Endodermal cell (in vitro differentiated cells): Measurements from ENCODE around the gene HADHA. TPM values are rescaled to one million over a fixed set of nuclear protein-coding genes. Genes with fewer than 3 reads are reported as not detected.

ENCODE experiments used
- DNase-seq: peaks from one replicate; pipeline ENCODE4 v3.0.0-alpha.2; 2017
- H3K27ac ChIP-seq: 2 replicates; pipeline ENCODE4 v1.5.1; 2013; ENCODE audit warnings: mild to moderate bottlenecking, low read depth, low read length, moderate library complexity
- H3K27me3 ChIP-seq: 2 replicates; pipeline ENCODE4 v1.6.1; 2013; ENCODE audit warnings: mild to moderate bottlenecking, low read length, moderate library complexity; ENCODE audit not compliant: insufficient read depth, control insufficient read depth, poor library complexity, severe bottlenecking
- H3K36me3 ChIP-seq: 2 replicates; pipeline ENCODE4 v1.7.0; 2013; ENCODE audit warnings: mild to moderate bottlenecking, low read length, moderate library complexity; ENCODE audit not compliant: control insufficient read depth, insufficient read depth
- H3K4me1 ChIP-seq: one replicate; pipeline ENCODE4 v1.7.0; 2013; ENCODE audit warnings: low read length; ENCODE audit not compliant: control insufficient read depth, insufficient read depth
- H3K4me3 ChIP-seq: 2 replicates; pipeline ENCODE4 v1.5.1; 2013; ENCODE audit warnings: mild to moderate bottlenecking, low read length, moderate library complexity
- H3K9ac ChIP-seq: 2 replicates; pipeline ENCODE4 v1.6.1; 2013; ENCODE audit warnings: mild to moderate bottlenecking, low read length, moderate library complexity; ENCODE audit not compliant: poor library complexity, severe bottlenecking; ENCODE audit errors: extremely low read depth
- H3K9me3 ChIP-seq: 2 replicates; pipeline ENCODE4 v1.6.1; 2013; ENCODE audit warnings: mild to moderate bottlenecking, low read length, moderate library complexity; ENCODE audit not compliant: control insufficient read depth
- H3K27ac Mint-ChIP-seq: 2 replicates; pipeline ENCODE4 v1.8.0; 2020; ENCODE audit warnings: mixed read lengths
- H3K27me3 Mint-ChIP-seq: 2 replicates; pipeline ENCODE4 v1.8.0; 2021; ENCODE audit warnings: mild to moderate bottlenecking, mixed read lengths; ENCODE audit not compliant: insufficient read depth
- H3K36me3 Mint-ChIP-seq: 2 replicates; pipeline ENCODE4 v1.8.0; 2020; ENCODE audit warnings: low read depth, mixed read lengths
- H3K4me1 Mint-ChIP-seq: 2 replicates; pipeline ENCODE4 v1.8.0; 2020; ENCODE audit warnings: mixed read lengths
- H3K4me3 Mint-ChIP-seq: 2 replicates; pipeline ENCODE4 v1.8.0; 2020; ENCODE audit warnings: mild to moderate bottlenecking, moderate library complexity, mixed read lengths
- H3K9me3 Mint-ChIP-seq: 2 replicates; pipeline ENCODE4 v1.8.0; 2020; ENCODE audit warnings: mild to moderate bottlenecking, mixed read lengths
- WGBS, 2 experiments: methylation state at CpG; one replicate each; pipeline versions ENCODE4 v1.1.5 to v1.1.7; 2013; ENCODE audit warnings: missing lambda C conversion rate in 2 of 2, mixed read lengths in 1 of 2; ENCODE audit not compliant: insufficient coverage in 1 of 2, insufficient read length in 1 of 2; 5-methylcytosine and 5-hydroxymethylcytosine counted together
- total RNA-seq, 2 donors: library from RNA; stranded (reverse); fragmentation: NEBNext Ultra II Directional in 1 of 2; extraction: Animal tissue kit (Norgen Biotek cat#: 25700) in 1 of 2; gene quantifications; 2 replicates in 1 of 2; 3 replicates in 1 of 2; pipeline ENCODE4 v1.2.1, GENCODE V29; 2021
- TF ChIP-seq, protein P1 (sequence below): fragments of 200-600 bp; sonication (generic); conservative IDR thresholded peaks from 2 replicates; pipeline ENCODE4 v1.5.0; 2021; ENCODE audit warnings: antibody characterized with exemption, mild to moderate bottlenecking

The HADHA gene
- total RNA-seq, 2 donors from 2014 or later, result 83.8 to 86.7 TPM

DNA sequence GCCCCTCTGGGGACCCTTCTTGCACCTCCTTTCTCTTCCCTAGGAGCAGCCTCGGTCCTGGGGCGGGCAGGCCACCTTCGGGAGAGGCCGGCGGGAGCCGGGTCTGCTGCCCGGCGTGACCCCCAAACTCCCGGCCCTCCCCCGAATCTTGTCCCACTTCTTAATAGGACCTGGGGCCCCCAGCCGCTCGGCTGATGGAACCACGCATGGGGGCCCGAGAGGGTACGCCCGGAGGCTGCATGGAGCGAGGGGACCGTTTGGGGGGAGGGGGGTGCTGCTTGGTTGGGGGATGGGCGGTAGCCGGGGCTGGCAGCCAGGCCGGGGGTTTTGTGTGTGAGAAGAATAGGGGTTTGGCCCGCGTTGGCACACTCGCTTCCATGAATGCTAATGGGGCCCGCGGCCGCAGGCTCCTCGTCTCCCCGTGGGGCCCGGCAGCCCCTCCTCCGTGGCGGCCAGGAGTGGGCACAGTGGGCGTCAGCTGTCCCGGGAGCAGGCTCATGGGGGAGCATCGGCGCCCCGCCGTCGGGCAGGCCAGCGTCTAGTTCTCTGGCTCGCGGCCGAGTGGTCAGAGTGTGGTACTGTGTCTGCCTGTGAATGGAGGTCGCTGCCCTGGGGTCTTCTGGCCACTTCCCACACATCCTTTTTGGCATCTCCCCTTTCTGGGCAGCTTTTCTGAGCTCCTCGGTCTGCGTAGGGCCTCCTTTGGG, 70.5 kb downstream of the HADHA start:
- peak; percentile 73 for DNase-seq
- no peak overlapping the region for H3K27ac Mint-ChIP-seq
- no peaks in the 10 kb centered on the region for H3K4me1 ChIP-seq
- H3K9me3 ChIP-seq, result no peaks in the 10 kb centered on the region
- peaks cover 49% of the 10 kb centered on the region for H3K27me3 Mint-ChIP-seq
- whole genome bisulfite sequencing, 2 experiments, result 22 to 29% methylated on average over 15 to 46 of the region's 46 CpGs
- no peaks in the 10 kb centered on the region for H3K36me3 ChIP-seq
- H3K4me1 Mint-ChIP-seq, result peaks cover 3% of the 10 kb centered on the region
- peak overlapping the region; percentile 48 for H3K4me3 Mint-ChIP-seq
- H3K27ac ChIP-seq, result peak overlapping the region; percentile 24
- TF ChIP-seq, protein P1, sequence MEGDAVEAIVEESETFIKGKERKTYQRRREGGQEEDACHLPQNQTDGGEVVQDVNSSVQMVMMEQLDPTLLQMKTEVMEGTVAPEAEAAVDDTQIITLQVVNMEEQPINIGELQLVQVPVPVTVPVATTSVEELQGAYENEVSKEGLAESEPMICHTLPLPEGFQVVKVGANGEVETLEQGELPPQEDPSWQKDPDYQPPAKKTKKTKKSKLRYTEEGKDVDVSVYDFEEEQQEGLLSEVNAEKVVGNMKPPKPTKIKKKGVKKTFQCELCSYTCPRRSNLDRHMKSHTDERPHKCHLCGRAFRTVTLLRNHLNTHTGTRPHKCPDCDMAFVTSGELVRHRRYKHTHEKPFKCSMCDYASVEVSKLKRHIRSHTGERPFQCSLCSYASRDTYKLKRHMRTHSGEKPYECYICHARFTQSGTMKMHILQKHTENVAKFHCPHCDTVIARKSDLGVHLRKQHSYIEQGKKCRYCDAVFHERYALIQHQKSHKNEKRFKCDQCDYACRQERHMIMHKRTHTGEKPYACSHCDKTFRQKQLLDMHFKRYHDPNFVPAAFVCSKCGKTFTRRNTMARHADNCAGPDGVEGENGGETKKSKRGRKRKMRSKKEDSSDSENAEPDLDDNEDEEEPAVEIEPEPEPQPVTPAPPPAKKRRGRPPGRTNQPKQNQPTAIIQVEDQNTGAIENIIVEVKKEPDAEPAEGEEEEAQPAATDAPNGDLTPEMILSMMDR, result peak; percentile 22
- H3K4me3 ChIP-seq, result peak overlapping the region; percentile 73
- H3K9me3 Mint-ChIP-seq, result peaks cover 2% of the 10 kb centered on the region
- H3K27me3 ChIP-seq, result peaks cover 20% of the 10 kb centered on the region
- no peak overlapping the region for H3K9ac ChIP-seq
- H3K36me3 Mint-ChIP-seq, result no peaks in the 10 kb centered on the region

DNA sequence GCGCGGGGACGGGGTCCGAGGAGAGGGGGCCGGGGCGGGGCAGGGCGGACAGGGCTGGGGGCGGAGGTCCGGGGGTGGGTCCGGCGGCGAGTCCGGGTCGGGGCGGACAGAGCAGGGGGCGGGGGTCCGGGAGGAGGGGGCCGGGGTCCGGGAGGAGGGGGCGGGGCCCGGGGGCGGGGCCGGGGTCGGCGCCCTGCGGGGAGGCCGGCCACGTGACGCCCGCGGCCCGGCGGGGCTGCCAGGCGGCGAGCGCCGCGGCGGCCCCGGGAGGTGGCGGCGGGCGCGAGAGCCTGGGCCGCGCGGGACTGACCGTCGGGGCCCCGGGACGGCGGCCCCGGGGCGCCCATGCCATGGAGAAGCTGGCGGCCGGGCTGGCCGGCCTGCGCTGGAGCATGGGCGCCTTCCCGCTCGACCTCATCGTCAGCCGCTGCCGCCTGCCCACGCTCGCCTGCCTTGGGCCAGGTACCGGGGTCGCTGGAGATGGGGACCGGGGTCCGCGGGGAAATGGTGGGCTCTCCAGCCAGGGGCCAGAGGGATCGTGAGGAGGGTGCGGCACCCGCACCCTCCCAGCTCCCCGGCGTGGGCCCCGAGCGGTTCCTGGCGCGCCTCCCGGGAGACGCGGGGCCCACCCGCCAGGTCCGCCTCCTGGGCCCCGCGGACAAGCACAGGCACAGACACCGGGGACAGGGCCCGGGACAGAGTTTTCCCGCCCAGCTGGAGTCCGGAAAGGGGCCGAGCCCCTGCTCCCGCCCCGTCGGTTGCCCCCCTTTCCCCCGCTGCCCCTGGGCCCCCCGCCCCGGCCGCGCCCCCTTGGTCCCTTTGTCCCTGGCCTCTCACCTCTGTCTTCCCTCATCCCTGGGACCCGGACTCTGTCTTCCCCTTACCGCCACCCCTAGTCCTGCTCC, 71.3 kb downstream of the HADHA start, which contains the start of gene GAREM2:
Gene GAREM2, plus strand, starts transcription at position 218 of the 905 bp plus-strand sequence. Its CDS starts 133 bp downstream, at position 351.
- Histone ChIP-seq H3K9me3 (no peaks in the 10 kb centered on the region), H3K27ac (peak within 1 kb of the TSS; percentile 24), H3K4me1 (no peaks in the 10 kb centered on the region), H3K4me3 (peak within 1 kb of the TSS; percentile 73), H3K9ac (peak within 1 kb of the TSS; percentile 15), H3K36me3 (no peaks in the 10 kb centered on the region), H3K27me3 (peaks cover 20% of the 10 kb centered on the region)
- Mint-ChIP-seq H3K27me3 (peaks cover 49% of the 10 kb centered on the region), H3K9me3 (peaks cover 2% of the 10 kb centered on the region), H3K27ac (no peak within 1 kb of the TSS), H3K36me3 (no peaks in the 10 kb centered on the region), H3K4me3 (peak within 1 kb of the TSS; percentile 55), H3K4me1 (peaks cover 3% of the 10 kb centered on the region)
- peak; percentile 83 for DNase-seq
- TF ChIP-seq, protein P1, result no peak
- 0 to 1% methylated on average over 1 to 87 of the region's 102 CpGs for WGBS, 2 experiments

DNA sequence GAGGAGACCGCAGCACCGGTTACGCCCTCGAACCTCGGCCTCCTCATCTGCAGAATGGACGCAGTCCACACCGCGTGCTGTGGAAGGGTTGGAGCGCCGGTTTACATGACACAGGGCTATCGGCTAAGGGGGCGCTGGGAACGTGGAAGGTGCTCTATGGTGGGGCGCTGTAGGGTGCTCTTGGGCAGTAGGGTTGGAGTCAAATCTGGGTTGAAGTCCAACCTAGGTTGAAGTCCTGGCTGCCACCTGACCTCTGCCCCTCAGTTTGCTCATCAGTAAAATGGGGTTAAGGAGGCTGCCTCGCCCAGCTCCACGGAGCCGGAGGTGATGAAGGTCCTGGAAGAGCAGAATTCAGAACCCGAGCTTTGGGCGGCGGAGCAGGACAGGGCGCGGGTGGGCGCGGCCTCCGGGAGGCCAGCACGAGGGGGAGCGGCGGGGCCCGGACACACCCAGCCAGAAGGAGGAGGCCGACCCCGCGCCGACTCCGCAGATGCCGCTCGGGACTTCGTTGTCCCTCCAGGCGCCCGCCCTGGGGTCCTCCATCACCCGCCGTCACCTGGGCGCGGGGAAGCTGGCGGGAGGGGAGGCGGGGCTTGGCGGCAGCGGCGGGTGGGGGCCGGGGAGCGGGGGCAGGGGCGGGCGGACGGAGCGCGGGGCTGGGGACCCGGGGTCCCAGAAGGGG, 72.1 kb downstream of the HADHA start:
- DNase-seq, result peak; percentile 85

More for the DNA sequence above, 72.1 kb downstream of the HADHA start:
- Histone ChIP-seq H3K27ac (no peak overlapping the region), H3K36me3 (no peaks in the 10 kb centered on the region), H3K9ac (no peak overlapping the region), H3K4me1 (no peaks in the 10 kb centered on the region), H3K9me3 (no peaks in the 10 kb centered on the region), H3K27me3 (peaks cover 20% of the 10 kb centered on the region), H3K4me3 (no peak overlapping the region)
- Mint-ChIP-seq H3K27me3 (peaks cover 49% of the 10 kb centered on the region), H3K9me3 (peaks cover 2% of the 10 kb centered on the region), H3K36me3 (no peaks in the 10 kb centered on the region), H3K4me1 (peaks cover 3% of the 10 kb centered on the region), H3K4me3 (peak overlapping the region; percentile 55), H3K27ac (no peak overlapping the region)
- WGBS, 2 experiments, result 31 to 73% methylated on average over 17 to 44 of the region's 56 CpGs
- TF ChIP-seq, protein P1, result no peak
